ENCODE data around the gene AKAP9.

AKAP9 gene

GRCh38 chr7:92035576-92035975 is 94.9 kb downstream of the AKAP9 start:
- TF ChIP-seq CTCF (IDR thresholded peaks at IDR 0.05; ENCODE audit: low read depth, low read length), result no peak
- H3K4me3 ChIP-seq (ENCODE audit: low read depth, low read length), result no peak overlapping the region

GRCh38 chr7:92039900-92040299 is 99.2 kb downstream of the AKAP9 start:
- H3K27me3 ChIP-seq (ENCODE audit: insufficient read depth, low read depth, severe bottlenecking), result no peaks in the 10 kb centered on the region
- H3K4me3 ChIP-seq (ENCODE audit: low read depth, low read length), result no peak overlapping the region
- no peaks in the 10 kb centered on the region for H3K9me3 ChIP-seq (ENCODE audit: severe bottlenecking)
- no peak for TF ChIP-seq CTCF (IDR thresholded peaks at IDR 0.05; ENCODE audit: low read depth, low read length)
- H3K36me3 ChIP-seq, result peaks cover 48% of the 10 kb centered on the region
- no peak overlapping the region for H3K27ac ChIP-seq
- DNase-seq, result no peak

More at GRCh38 chr7:92035576-92035975, 94.9 kb downstream of the AKAP9 start:
- no peaks in the 10 kb centered on the region for H3K9me3 ChIP-seq (ENCODE audit: severe bottlenecking)
- no peak overlapping the region for H3K27ac ChIP-seq
- no peaks in the 10 kb centered on the region for H3K27me3 ChIP-seq (ENCODE audit: insufficient read depth, low read depth, severe bottlenecking)
- H3K36me3 ChIP-seq, result peaks cover 57% of the 10 kb centered on the region
- no peak for DNase-seq

GRCh38 chr7:92042056-92042737 is 101.5 kb downstream of the AKAP9 start:
- H3K4me3 ChIP-seq (ENCODE audit: low read depth, low read length), result no peak overlapping the region
- H3K27me3 ChIP-seq (ENCODE audit: insufficient read depth, low read depth, severe bottlenecking), result no peaks in the 10 kb centered on the region
- H3K36me3 ChIP-seq, result peaks cover 64% of the 10 kb centered on the region
- TF ChIP-seq CTCF (IDR thresholded peaks at IDR 0.05; ENCODE audit: low read depth, low read length), result no peak
- H3K9me3 ChIP-seq (ENCODE audit: severe bottlenecking), result no peaks in the 10 kb centered on the region
- H3K27ac ChIP-seq, result no peak overlapping the region
- DNase-seq, result no peak

GRCh38 chr7:92043098-92043497 is 102.4 kb downstream of the AKAP9 start:
- Histone ChIP-seq H3K4me3 (ENCODE audit: low read depth, low read length) (no peak overlapping the region), H3K36me3 (peaks cover 69% of the 10 kb centered on the region), H3K9me3 (ENCODE audit: severe bottlenecking) (no peaks in the 10 kb centered on the region), H3K27ac (no peak overlapping the region), H3K27me3 (ENCODE audit: insufficient read depth, low read depth, severe bottlenecking) (no peaks in the 10 kb centered on the region)
- TF ChIP-seq CTCF (IDR thresholded peaks at IDR 0.05; ENCODE audit: low read depth, low read length), result no peak
- no peak for DNase-seq

GRCh38 chr7:92043637-92044036 is 103.0 kb downstream of the AKAP9 start:
- Histone ChIP-seq H3K9me3 (ENCODE audit: severe bottlenecking) (no peaks in the 10 kb centered on the region), H3K36me3 (peaks cover 66% of the 10 kb centered on the region), H3K4me3 (ENCODE audit: low read depth, low read length) (no peak overlapping the region), H3K27me3 (ENCODE audit: insufficient read depth, low read depth, severe bottlenecking) (no peaks in the 10 kb centered on the region), H3K27ac (no peak overlapping the region)
- no peak for DNase-seq
- no peak for TF ChIP-seq CTCF (IDR thresholded peaks at IDR 0.05; ENCODE audit: low read depth, low read length)

- DNase-seq, result no peak
- no peak for TF ChIP-seq CTCF (IDR thresholded peaks at IDR 0.05; ENCODE audit: low read depth, low read length)
- no peak overlapping the region for H3K27ac ChIP-seq
- H3K27me3 ChIP-seq (ENCODE audit: insufficient read depth, low read depth, severe bottlenecking), result no peaks in the 10 kb centered on the region
- no peaks in the 10 kb centered on the region for H3K9me3 ChIP-seq (ENCODE audit: severe bottlenecking)
- no peak overlapping the region for H3K4me3 ChIP-seq (ENCODE audit: low read depth, low read length)
- peaks cover 66% of the 10 kb centered on the region for H3K36me3 ChIP-seq
These were observed 103.5 kb downstream of the AKAP9 start for GRCh38 chr7:92044148-92044547.

Data from WERI-Rb-1 (cell line).